Measurements from ENCODE around the gene SMYD3.

Gene SMYD3

DNA sequence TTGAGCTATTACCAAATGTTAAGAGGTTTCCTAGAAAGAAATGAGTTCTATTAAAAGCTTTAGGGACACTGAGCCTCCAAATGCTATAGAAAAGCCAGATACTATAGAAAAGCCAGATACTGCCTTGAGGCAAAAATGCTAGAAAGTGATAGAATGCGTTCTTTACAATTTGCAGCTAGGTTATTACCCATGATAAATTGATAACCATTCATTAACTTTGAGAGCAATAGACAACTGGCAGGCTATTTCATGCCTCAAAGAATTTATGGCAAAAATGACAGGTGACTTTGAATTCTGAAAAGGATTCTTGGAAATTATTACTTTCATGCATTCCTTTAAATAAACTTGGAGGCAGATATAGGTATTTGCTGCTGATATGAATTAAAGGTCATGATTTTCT lies 51.6 kb downstream of the SMYD3 start:
- DNase-seq (ENCODE audit: low read depth): no peak
- H3K4me3 ChIP-seq (ENCODE audit: low read depth, low read length): no peak overlapping the region
- TF ChIP-seq, protein P1, sequence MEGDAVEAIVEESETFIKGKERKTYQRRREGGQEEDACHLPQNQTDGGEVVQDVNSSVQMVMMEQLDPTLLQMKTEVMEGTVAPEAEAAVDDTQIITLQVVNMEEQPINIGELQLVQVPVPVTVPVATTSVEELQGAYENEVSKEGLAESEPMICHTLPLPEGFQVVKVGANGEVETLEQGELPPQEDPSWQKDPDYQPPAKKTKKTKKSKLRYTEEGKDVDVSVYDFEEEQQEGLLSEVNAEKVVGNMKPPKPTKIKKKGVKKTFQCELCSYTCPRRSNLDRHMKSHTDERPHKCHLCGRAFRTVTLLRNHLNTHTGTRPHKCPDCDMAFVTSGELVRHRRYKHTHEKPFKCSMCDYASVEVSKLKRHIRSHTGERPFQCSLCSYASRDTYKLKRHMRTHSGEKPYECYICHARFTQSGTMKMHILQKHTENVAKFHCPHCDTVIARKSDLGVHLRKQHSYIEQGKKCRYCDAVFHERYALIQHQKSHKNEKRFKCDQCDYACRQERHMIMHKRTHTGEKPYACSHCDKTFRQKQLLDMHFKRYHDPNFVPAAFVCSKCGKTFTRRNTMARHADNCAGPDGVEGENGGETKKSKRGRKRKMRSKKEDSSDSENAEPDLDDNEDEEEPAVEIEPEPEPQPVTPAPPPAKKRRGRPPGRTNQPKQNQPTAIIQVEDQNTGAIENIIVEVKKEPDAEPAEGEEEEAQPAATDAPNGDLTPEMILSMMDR (conservative IDR thresholded peaks at IDR 0.05; ENCODE audit: low read depth, low read length): no peak

DNA sequence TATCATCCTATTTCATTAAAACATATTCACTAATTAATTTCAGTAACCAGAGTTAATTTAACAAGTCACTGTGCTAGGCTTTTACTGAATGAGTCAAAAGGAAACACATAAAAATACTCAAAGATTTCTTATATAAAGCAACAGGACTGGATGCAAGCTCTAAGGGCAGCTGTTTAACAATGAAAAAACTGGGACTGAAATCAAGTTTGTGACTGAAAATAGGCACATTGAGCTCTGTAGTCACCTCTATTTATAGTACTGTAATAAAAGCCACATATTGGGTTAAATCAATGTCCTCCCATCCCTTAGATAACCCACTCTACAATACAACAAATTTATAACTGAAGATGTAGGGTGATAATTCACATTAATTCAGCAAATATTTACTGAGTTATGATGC lies 52.4 kb downstream of the SMYD3 start:
- no peak for DNase-seq (ENCODE audit: low read depth)
- H3K4me3 ChIP-seq (ENCODE audit: low read depth, low read length): no peak overlapping the region
- TF ChIP-seq, protein P1 (conservative IDR thresholded peaks at IDR 0.05; ENCODE audit: low read depth, low read length): no peak

DNA sequence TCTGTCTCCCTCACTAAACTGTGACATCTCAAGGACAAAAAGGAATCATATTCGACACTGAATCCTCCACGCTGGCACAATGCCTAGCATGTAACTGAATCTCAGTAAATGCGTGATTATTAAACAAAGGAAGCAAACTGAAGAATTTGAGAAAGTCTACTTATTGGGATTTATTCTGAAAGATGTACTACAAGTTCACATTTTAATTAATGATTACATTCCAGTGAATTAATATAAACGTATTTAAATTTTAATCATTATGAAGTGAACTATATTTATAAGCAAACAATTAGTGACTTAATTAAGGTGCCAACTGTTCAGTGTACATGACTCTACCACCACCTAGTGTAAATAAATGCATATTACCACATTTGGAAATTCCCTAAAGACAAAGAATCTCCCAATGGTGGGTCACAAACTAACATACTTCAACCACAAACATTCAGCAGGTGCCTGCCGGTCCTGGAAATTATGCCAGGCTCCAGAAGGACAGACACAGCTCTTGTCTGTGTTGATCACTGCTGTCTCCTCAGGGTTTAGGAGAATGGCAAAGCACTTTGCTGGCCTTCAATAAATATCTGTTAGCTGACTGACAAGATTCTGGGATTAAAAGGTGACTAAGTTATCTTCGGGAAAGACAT lies 56.3 kb downstream of the SMYD3 start:
- H3K4me3 ChIP-seq (ENCODE audit: low read depth, low read length): no peak overlapping the region
- TF ChIP-seq, protein P1 (conservative IDR thresholded peaks at IDR 0.05; ENCODE audit: low read depth, low read length): peak; percentile 71
- DNase-seq (ENCODE audit: low read depth): peak; percentile 57

DNA sequence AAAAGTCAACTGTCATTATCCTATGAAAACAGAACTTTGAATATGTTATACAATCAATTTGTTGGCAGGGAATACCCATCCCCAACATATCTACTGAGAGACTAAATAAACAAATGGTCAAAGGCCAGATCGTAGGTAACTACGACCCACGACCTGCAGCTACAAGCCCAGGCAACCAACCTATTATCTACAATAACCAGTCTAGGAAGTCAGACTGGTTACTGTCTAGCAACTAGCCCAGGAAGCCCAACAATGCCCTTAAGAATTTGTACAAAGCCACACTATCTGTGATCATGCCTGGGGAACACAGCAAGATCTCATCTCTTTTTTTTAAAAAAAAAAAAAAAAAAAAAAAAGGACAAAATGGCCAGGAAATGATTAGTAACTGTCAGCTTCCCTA lies 58.7 kb downstream of the SMYD3 start:
- no peak for DNase-seq (ENCODE audit: low read depth)
- H3K4me3 ChIP-seq (ENCODE audit: low read depth, low read length): no peak overlapping the region
- TF ChIP-seq, protein P1 (conservative IDR thresholded peaks at IDR 0.05; ENCODE audit: low read depth, low read length): no peak

DNA sequence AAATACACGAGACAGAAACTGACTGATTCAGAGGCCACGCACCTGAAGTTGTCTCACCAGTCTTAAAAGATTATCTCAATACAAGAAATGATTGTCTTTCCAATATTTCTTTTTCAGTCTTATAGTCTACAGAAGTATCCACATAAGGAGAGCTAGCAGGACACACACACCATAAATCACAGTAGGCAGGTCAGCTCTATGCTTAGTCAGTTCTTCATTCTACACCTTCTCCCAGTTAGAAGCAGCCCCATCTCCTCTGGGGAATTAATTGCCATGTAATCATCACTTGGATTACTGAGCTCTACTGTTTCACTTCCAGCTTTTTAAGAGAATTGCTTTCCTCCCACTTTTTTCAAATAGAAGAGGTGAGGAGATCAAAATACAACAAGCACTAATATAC lies 59.6 kb downstream of the SMYD3 start:
- TF ChIP-seq, protein P1 (conservative IDR thresholded peaks at IDR 0.05; ENCODE audit: low read depth, low read length): no peak
- H3K4me3 ChIP-seq (ENCODE audit: low read depth, low read length): no peak overlapping the region
- DNase-seq (ENCODE audit: low read depth): no peak

DNA sequence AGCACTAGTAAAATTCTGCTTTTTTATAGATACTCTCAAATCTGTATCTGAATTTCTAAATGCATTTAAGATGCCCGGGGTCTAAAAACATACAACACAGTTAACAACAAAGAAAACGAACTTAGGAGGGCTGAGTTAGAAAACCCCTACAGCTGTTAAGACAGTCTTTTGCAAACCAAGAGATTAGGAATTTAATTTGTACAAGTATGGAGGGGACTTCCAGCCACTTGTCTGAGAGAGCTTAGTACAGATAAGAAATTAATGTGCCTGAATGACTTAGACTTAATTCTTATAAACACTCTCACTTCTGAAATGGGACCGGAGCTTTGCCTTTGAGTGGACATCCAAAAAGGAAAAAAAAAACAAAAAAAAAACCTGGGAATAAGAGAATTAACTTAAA lies 61.6 kb downstream of the SMYD3 start:
- H3K4me3 ChIP-seq (ENCODE audit: low read depth, low read length): no peak overlapping the region
- TF ChIP-seq, protein P1 (conservative IDR thresholded peaks at IDR 0.05; ENCODE audit: low read depth, low read length): no peak
- no peak for DNase-seq (ENCODE audit: low read depth)

DNA sequence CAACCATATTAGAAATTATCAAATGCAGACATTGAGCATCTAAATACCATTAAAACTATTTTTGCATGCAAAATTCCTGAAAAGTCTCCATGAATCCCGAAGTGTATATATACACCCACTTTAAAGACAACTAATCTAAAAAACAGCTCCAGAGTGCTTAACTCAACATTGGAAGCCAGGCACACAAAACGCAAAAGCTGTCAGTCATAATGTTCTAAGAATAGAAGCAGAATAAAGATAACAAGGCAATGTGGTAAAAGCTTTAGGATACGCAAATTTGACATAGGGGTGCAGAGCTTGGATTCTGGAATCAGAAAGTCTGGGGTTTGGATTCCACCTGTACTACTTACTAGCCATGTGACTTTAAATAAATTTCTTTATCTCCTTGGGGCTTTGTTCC lies 62.5 kb downstream of the SMYD3 start:
- DNase-seq (ENCODE audit: low read depth): no peak
- no peak overlapping the region for H3K4me3 ChIP-seq (ENCODE audit: low read depth, low read length)
- TF ChIP-seq, protein P1 (conservative IDR thresholded peaks at IDR 0.05; ENCODE audit: low read depth, low read length): no peak
